ENCODE results near the gene PDCD5. TPM values are rescaled to one million over a fixed set of nuclear protein-coding genes. Genes with fewer than 3 reads are reported as not detected.

Gene PDCD5
- total RNA-seq, 1 donor from 2014 or later: 37.1 TPM

GRCh38 chr19:32624410-32624809 is 43.4 kb downstream of the PDCD5 start:
- Histone ChIP-seq H3K36me3 (ENCODE audit: control insufficient read depth in 3 of 3, insufficient read depth in 3 of 3, low read length in 3 of 3) (peaks cover 43 to 64% (median 55%) of the 10 kb centered on the region in 3 donors), H3K4me3 (ENCODE audit: low read length in 3 of 3) (no peak overlapping the region), H3K27me3 (ENCODE audit: control insufficient read depth in 3 of 3, insufficient read depth in 3 of 3, low read length in 3 of 3) (no peaks in the 10 kb centered on the region), H3K9me3 (ENCODE audit: control insufficient read depth in 3 of 3, low read length in 3 of 3) (no peaks in the 10 kb centered on the region), H3K4me1 (ENCODE audit: control insufficient read depth in 3 of 3, insufficient read depth in 3 of 3, low read length in 3 of 3) (no peaks in the 10 kb centered on the region), H3K27ac (ENCODE audit: low read depth, low read length) (no peak overlapping the region), H3K9ac (ENCODE audit: low read depth in 1 of 3, low read length in 3 of 3) (no peak overlapping the region)

- H3K9me3 ChIP-seq (ENCODE audit: control insufficient read depth in 3 of 3, low read length in 3 of 3): no peaks in the 10 kb centered on the region
- H3K27ac ChIP-seq (ENCODE audit: low read depth, low read length): no peak overlapping the region
- peaks cover 51 to 67% (median 67%) of the 10 kb centered on the region in 3 donors for H3K36me3 ChIP-seq (ENCODE audit: control insufficient read depth in 3 of 3, insufficient read depth in 3 of 3, low read length in 3 of 3)
- no peaks in the 10 kb centered on the region for H3K4me1 ChIP-seq (ENCODE audit: control insufficient read depth in 3 of 3, insufficient read depth in 3 of 3, low read length in 3 of 3)
- no peaks in the 10 kb centered on the region for H3K27me3 ChIP-seq (ENCODE audit: control insufficient read depth in 3 of 3, insufficient read depth in 3 of 3, low read length in 3 of 3)
- no peak overlapping the region for H3K9ac ChIP-seq (ENCODE audit: low read depth in 1 of 3, low read length in 3 of 3)
- no peak overlapping the region for H3K4me3 ChIP-seq (ENCODE audit: low read length in 3 of 3)
Measured at GRCh38 chr19:32626969-32627368, 46.0 kb downstream of the PDCD5 start.

GRCh38 chr19:32627714-32628270 is 46.8 kb downstream of the PDCD5 start:
- Histone ChIP-seq H3K27me3 (ENCODE audit: control insufficient read depth in 3 of 3, insufficient read depth in 3 of 3, low read length in 3 of 3) (no peaks in the 10 kb centered on the region), H3K4me1 (ENCODE audit: control insufficient read depth in 3 of 3, insufficient read depth in 3 of 3, low read length in 3 of 3) (no peaks in the 10 kb centered on the region), H3K9me3 (ENCODE audit: control insufficient read depth in 3 of 3, low read length in 3 of 3) (no peaks in the 10 kb centered on the region), H3K36me3 (ENCODE audit: control insufficient read depth in 3 of 3, insufficient read depth in 3 of 3, low read length in 3 of 3) (peaks cover 46 to 62% (median 59%) of the 10 kb centered on the region in 3 donors), H3K9ac (ENCODE audit: low read depth in 1 of 3, low read length in 3 of 3) (no peak overlapping the region), H3K4me3 (ENCODE audit: low read length in 3 of 3) (no peak overlapping the region), H3K27ac (ENCODE audit: low read depth, low read length) (no peak overlapping the region)

- Histone ChIP-seq H3K27me3 (ENCODE audit: control insufficient read depth in 3 of 3, insufficient read depth in 3 of 3, low read length in 3 of 3) (no peaks in the 10 kb centered on the region), H3K9ac (ENCODE audit: low read depth in 1 of 3, low read length in 3 of 3) (no peak overlapping the region), H3K9me3 (ENCODE audit: control insufficient read depth in 3 of 3, low read length in 3 of 3) (no peaks in the 10 kb centered on the region), H3K27ac (ENCODE audit: low read depth, low read length) (no peak overlapping the region), H3K4me1 (ENCODE audit: control insufficient read depth in 3 of 3, insufficient read depth in 3 of 3, low read length in 3 of 3) (no peaks in the 10 kb centered on the region), H3K4me3 (ENCODE audit: low read length in 3 of 3) (no peak overlapping the region), H3K36me3 (ENCODE audit: control insufficient read depth in 3 of 3, insufficient read depth in 3 of 3, low read length in 3 of 3) (peaks cover 36 to 57% (median 52%) of the 10 kb centered on the region in 3 donors)
Measured at GRCh38 chr19:32630338-32630737, 49.3 kb downstream of the PDCD5 start.

GRCh38 chr19:32631381-32631780 is 50.4 kb downstream of the PDCD5 start:
- Histone ChIP-seq H3K4me1 (ENCODE audit: control insufficient read depth in 3 of 3, insufficient read depth in 3 of 3, low read length in 3 of 3) (no peaks in the 10 kb centered on the region), H3K36me3 (ENCODE audit: control insufficient read depth in 3 of 3, insufficient read depth in 3 of 3, low read length in 3 of 3) (peaks cover 41 to 60% (median 53%) of the 10 kb centered on the region in 3 donors), H3K27me3 (ENCODE audit: control insufficient read depth in 3 of 3, insufficient read depth in 3 of 3, low read length in 3 of 3) (no peaks in the 10 kb centered on the region), H3K27ac (ENCODE audit: low read depth, low read length) (no peak overlapping the region), H3K9me3 (ENCODE audit: control insufficient read depth in 3 of 3, low read length in 3 of 3) (no peaks in the 10 kb centered on the region), H3K9ac (ENCODE audit: low read depth in 1 of 3, low read length in 3 of 3) (no peak overlapping the region), H3K4me3 (ENCODE audit: low read length in 3 of 3) (no peak overlapping the region)

Small RNA genes within 50 kb of the gene (small RNA-seq; reads per million reads assigned to genes)
- gene SNORA68B: not detected

Other genes with a start within 250 kb of the PDCD5 start
- 11.0 TPM for gene ZNF507, start 235.6 kb upstream of the PDCD5 start, total RNA-seq
- 19.3 TPM for gene DPY19L3, start 175.4 kb upstream of the PDCD5 start, total RNA-seq
- gene ANKRD27, start 94.0 kb downstream of the PDCD5 start, total RNA-seq: 19.3 TPM
- 0.52 TPM for gene RGS9BP, start 94.7 kb downstream of the PDCD5 start, total RNA-seq
- gene NUDT19, start 110.6 kb downstream of the PDCD5 start, total RNA-seq: 6.3 TPM
- gene TDRD12, start 138.6 kb downstream of the PDCD5 start, total RNA-seq: 1.6 TPM

All from skeletal muscle tissue (tissue), 5 donors.